Placental epithelial cell (primary cell): ENCODE results near the gene UNC45A. TPM values are rescaled to one million over a fixed set of nuclear protein-coding genes. Genes with fewer than 3 reads are reported as not detected.

ENCODE experiments used
- small RNA-seq: library from RNA; depleted of rRNA; stranded (forward); fragments of <200 nt; gene quantifications from one replicate; pipeline ENCODE3, GENCODE V24; 2012
- total RNA-seq: library from RNA; depleted of rRNA; stranded (reverse); fragments of >200 nt; gene quantifications from 2 replicates; pipeline ENCODE4 v1.2.3, GENCODE V29; 2012

UNC45A gene
- total RNA-seq: 76.6 and 94.1 TPM in 2 replicates

GRCh38 chr15:90934949-90935751 lies at the start of gene UNC45A:
UNC45A (plus strand) TSS chr15:90935285; CDS start chr15:90935325, 40 bp downstream.

GRCh38 chr15:90902840-90903732 lies 32.0 kb upstream of the UNC45A start, which contains the start of gene MAN2A2:
MAN2A2 (plus strand) TSS chr15:90903302; CDS start chr15:90904208, 906 bp downstream.

GRCh38 chr15:90931828-90932659 lies 3.0 kb upstream of the UNC45A start, which contains the start of gene HDDC3:
HDDC3 (minus strand) TSS chr15:90932549; CDS start chr15:90932540, 9 bp downstream.

GRCh38 chr15:90954712-90955623 lies 19.9 kb downstream of the UNC45A start, which contains the start of gene RCCD1:
RCCD1 (plus strand) TSS chr15:90954884; CDS start chr15:90956735, 1,851 bp downstream.

GRCh38 chr15:90994417-90995311 lies 59.6 kb downstream of the UNC45A start, which contains the start of gene PRC1:
PRC1 (minus strand) TSS chr15:90994535; CDS start chr15:90994417, 118 bp downstream.

Small RNA genes lying within 50 kb of the gene (small RNA-seq; reads per million reads assigned to genes)
- gene RF00019: not detected

Other genes with a start within 250 kb of the UNC45A start
- 3.3 and 4.3 TPM in 2 replicates for gene BLM, start 217.9 kb upstream of the UNC45A start, total RNA-seq
- 43.2 and 80.0 TPM in 2 replicates for gene FURIN, start 66.7 kb upstream of the UNC45A start, total RNA-seq
- 19.7 and 40.8 TPM in 2 replicates for gene FES, start 50.8 kb upstream of the UNC45A start, total RNA-seq
- 12.2 and 20.8 TPM in 2 replicates for gene MAN2A2, start 32.0 kb upstream of the UNC45A start, total RNA-seq
- gene HDDC3, start 2.7 kb upstream of the UNC45A start, total RNA-seq: 5.9 and 12.8 TPM in 2 replicates
- gene RCCD1, start 19.6 kb downstream of the UNC45A start, total RNA-seq: 10.2 and 11.3 TPM in 2 replicates
- 18.5 and 37.0 TPM in 2 replicates for gene PRC1, start 59.2 kb downstream of the UNC45A start, total RNA-seq
- 10.2 and 15.2 TPM in 2 replicates for gene VPS33B, start 87.3 kb downstream of the UNC45A start, total RNA-seq
- gene SV2B, start 165.0 kb downstream of the UNC45A start, total RNA-seq: not detected in 2 replicates